Sigmoid colon (tissue), 4 donors: ENCODE data around the gene PPME1.

Experiments
- POLR2A ChIP-seq, 2 donors: fragments of 450-650 bp; IDR thresholded peaks; one replicate each; pipeline ENCODE4 v1.6.1; 2016; ENCODE audit warnings: antibody characterized with exemption in 2 of 2, mild to moderate bottlenecking in 2 of 2, moderate library complexity in 2 of 2
- POLR2AphosphoS5 ChIP-seq, 4 donors: sonication (generic); formaldehyde crosslinking; IDR thresholded peaks; one replicate each; pipeline ENCODE4 v1.6.1; 2017; ENCODE audit warnings: antibody characterized with exemption in 4 of 4
- TF ChIP-seq, protein P1 (sequence below), 4 experiments: fragments of 450-650 bp in 3 of 4; fragments of 200-600 bp in 1 of 4; IDR thresholded peaks; one replicate each; pipeline ENCODE4 v1.5.1; 2016 to 2019; ENCODE audit warnings: antibody characterized with exemption in 4 of 4, mild to moderate bottlenecking in 3 of 4, moderate library complexity in 2 of 4

DNA sequence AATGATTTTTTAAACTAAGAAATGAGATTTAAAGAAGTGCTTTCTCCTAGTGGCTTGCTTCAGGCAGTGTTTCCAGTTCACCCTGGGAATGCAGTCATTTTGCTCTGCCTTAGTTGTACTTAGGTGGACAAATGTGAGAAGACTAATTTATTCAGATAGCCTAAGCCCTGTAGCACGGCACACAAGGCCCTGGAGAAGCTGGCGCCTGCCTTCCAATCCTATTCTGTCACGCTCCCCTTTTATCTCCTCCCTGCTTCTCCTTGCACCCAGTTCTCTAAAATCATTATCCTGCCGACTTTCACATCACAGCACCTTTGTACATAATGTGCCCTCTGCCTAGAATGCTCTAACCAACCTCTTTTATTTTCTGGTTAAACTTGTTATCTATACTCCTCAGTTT lies 64.0 kb downstream of the PPME1 start:
- TF ChIP-seq, protein P1, sequence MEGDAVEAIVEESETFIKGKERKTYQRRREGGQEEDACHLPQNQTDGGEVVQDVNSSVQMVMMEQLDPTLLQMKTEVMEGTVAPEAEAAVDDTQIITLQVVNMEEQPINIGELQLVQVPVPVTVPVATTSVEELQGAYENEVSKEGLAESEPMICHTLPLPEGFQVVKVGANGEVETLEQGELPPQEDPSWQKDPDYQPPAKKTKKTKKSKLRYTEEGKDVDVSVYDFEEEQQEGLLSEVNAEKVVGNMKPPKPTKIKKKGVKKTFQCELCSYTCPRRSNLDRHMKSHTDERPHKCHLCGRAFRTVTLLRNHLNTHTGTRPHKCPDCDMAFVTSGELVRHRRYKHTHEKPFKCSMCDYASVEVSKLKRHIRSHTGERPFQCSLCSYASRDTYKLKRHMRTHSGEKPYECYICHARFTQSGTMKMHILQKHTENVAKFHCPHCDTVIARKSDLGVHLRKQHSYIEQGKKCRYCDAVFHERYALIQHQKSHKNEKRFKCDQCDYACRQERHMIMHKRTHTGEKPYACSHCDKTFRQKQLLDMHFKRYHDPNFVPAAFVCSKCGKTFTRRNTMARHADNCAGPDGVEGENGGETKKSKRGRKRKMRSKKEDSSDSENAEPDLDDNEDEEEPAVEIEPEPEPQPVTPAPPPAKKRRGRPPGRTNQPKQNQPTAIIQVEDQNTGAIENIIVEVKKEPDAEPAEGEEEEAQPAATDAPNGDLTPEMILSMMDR (IDR thresholded peaks at IDR 0.05): no peak
- TF ChIP-seq POLR2A (IDR thresholded peaks at IDR 0.05) (no peak), POLR2AphosphoS5 (IDR thresholded peaks at IDR 0.05) (no peak)
